ENCODE data around the gene NCOA5. TPM values are rescaled to one million over a fixed set of nuclear protein-coding genes. Genes with fewer than 3 reads are reported as not detected.

Gene NCOA5
- 12.4 and 14.5 TPM in 2 replicates for total RNA-seq

- no peaks in the 10 kb centered on the region for H3K9me3 ChIP-seq (ENCODE audit: low read depth, low read length)
- H2AFZ ChIP-seq (ENCODE audit: low read length) = peak within 1 kb of the TSS; percentile 94
- peak; percentile 100 for DNase-seq (ENCODE audit: insufficient read length, low spot score, missing footprints)
- no peak for TF ChIP-seq CTCF (IDR thresholded peaks at IDR 0.05; ENCODE audit: extremely low read depth, low read depth, low read length)
- H3K27me3 ChIP-seq (ENCODE audit: insufficient read depth, low read length) = peaks cover 2% of the 10 kb centered on the region
- H3K4me3 ChIP-seq (ENCODE audit: insufficient read depth, low read length) = peak within 1 kb of the TSS; percentile 97
- peaks cover 43% of the 10 kb centered on the region for H4K20me1 ChIP-seq (ENCODE audit: insufficient read depth, low read length)
- peaks cover 47% of the 10 kb centered on the region for H3K79me2 ChIP-seq (ENCODE audit: insufficient read depth, low read length)
- peak within 1 kb of the TSS; percentile 95 for H3K4me2 ChIP-seq (ENCODE audit: insufficient read depth, low read length)
- peaks cover 38% of the 10 kb centered on the region for H3K4me1 ChIP-seq (ENCODE audit: insufficient read depth, low read length)
- H3K27ac ChIP-seq (ENCODE audit: low read depth, low read length) = peak within 1 kb of the TSS; percentile 90
- no peaks in the 10 kb centered on the region for H3K36me3 ChIP-seq (ENCODE audit: insufficient read depth, low read length)
Observed at GRCh38 chr20:46089417-46090388, at the start of gene NCOA5. Gene NCOA5 (minus strand): TSS chr20:46089962. CDS start chr20:46079424, 10,538 bp downstream.

DNA sequence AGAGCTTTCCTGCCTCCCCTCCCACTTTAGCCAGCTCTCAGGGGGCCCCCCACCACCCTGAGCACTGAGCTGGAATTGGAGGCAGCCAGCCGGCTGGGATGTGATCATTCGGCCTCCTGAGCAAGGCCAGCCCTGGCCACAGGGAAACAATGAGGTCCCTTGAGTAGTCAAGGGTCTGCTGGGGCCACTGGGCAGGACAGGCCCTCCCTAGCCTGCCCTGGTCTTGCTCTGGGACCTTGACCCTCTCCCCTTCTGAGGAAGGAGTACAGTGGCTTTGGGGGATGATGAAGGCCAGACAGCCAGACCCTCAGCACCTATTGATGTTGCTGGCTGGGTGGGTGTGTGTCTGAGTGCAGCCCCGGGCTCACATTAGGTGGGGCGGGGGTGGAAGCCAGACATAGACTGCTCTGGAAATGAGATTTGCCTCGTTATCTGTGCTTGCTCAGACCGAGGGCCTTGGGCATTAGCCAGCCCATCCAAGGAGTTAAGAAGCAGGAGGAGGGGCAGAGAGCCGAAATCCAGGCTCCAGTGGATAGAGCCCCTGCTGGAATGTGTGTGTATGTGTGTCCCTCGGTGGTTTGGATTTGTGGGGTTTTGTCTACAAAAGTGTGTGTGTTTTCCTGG, 49.6 kb upstream of the NCOA5 start:
- Histone ChIP-seq H3K4me2 (ENCODE audit: insufficient read depth, low read length) (no peak overlapping the region), H4K20me1 (ENCODE audit: insufficient read depth, low read length) (no peaks in the 10 kb centered on the region), H3K27me3 (ENCODE audit: insufficient read depth, low read length) (peaks cover 38% of the 10 kb centered on the region)

GRCh38 chr20:46137816-46138215, 48.1 kb upstream of the NCOA5 start:
- H3K79me2 ChIP-seq (ENCODE audit: insufficient read depth, low read length) = no peaks in the 10 kb centered on the region
- DNase-seq (ENCODE audit: insufficient read length, low spot score, missing footprints) = no peak
- H3K27me3 ChIP-seq (ENCODE audit: insufficient read depth, low read length) = peaks cover 40% of the 10 kb centered on the region
- no peak overlapping the region for H3K4me2 ChIP-seq (ENCODE audit: insufficient read depth, low read length)
- H3K4me1 ChIP-seq (ENCODE audit: insufficient read depth, low read length) = peaks cover 2% of the 10 kb centered on the region
- H3K36me3 ChIP-seq (ENCODE audit: insufficient read depth, low read length) = no peaks in the 10 kb centered on the region
- H3K9me3 ChIP-seq (ENCODE audit: low read depth, low read length) = no peaks in the 10 kb centered on the region
- H3K4me3 ChIP-seq (ENCODE audit: insufficient read depth, low read length) = no peak overlapping the region
- H4K20me1 ChIP-seq (ENCODE audit: insufficient read depth, low read length) = no peaks in the 10 kb centered on the region
- no peak overlapping the region for H3K27ac ChIP-seq (ENCODE audit: low read depth, low read length)
- H2AFZ ChIP-seq (ENCODE audit: low read length) = no peak overlapping the region
- TF ChIP-seq CTCF (IDR thresholded peaks at IDR 0.05; ENCODE audit: extremely low read depth, low read depth, low read length) = no peak

More for the DNA sequence above, 49.6 kb upstream of the NCOA5 start:
- no peak for DNase-seq (ENCODE audit: insufficient read length, low spot score, missing footprints)
- Histone ChIP-seq H3K27ac (ENCODE audit: low read depth, low read length) (no peak overlapping the region), H2AFZ (ENCODE audit: low read length) (no peak overlapping the region), H3K4me3 (ENCODE audit: insufficient read depth, low read length) (no peak overlapping the region), H3K79me2 (ENCODE audit: insufficient read depth, low read length) (no peaks in the 10 kb centered on the region), H3K4me1 (ENCODE audit: insufficient read depth, low read length) (no peaks in the 10 kb centered on the region), H3K36me3 (ENCODE audit: insufficient read depth, low read length) (no peaks in the 10 kb centered on the region), H3K9me3 (ENCODE audit: low read depth, low read length) (no peaks in the 10 kb centered on the region)
- TF ChIP-seq CTCF (IDR thresholded peaks at IDR 0.05; ENCODE audit: extremely low read depth, low read depth, low read length) = no peak

Data from osteoblast (primary cell).